Measurements from ENCODE around the gene LASP1NB.
A peak's percentile ranks its signal among the peaks of the same experiment; 100 is the strongest.

The LASP1NB gene

DNA sequence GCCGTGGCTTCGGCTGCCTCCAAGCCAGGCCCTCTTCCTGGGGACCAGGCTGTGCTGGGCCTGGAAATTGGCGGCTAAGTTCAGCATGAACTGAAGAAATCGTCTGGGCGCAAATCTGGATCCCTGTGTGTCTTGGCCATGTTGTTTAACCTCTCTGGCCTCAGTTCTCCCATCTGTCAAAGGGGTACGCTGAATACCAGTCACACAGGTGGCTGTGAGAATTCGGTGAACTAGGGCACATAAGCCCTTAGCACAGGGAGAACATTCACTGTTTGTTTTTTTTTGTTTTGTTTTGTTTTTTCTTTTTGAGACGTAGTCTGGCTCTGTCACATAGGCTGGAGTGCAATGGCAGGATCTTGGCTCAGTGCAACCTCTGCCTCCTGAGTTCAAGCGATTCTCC, 36.6 kb upstream of the LASP1NB start:
- Mint-ChIP-seq H3K4me1 (ENCODE audit: low read depth) (peaks cover 89% of the 10 kb centered on the region), H3K36me3 (peaks cover 23% of the 10 kb centered on the region), H3K27ac (peak overlapping the region; percentile 15), H3K4me3 (no peak overlapping the region), H3K9me3 (no peaks in the 10 kb centered on the region), H3K27me3 (no peaks in the 10 kb centered on the region)
- CTCF ChIA-PET, result interaction anchor here (1.5 kb wide), 1 partner anchor 154 kb away, joined by 4 read pairs; no protein-coding TSS in a partner anchor
- no peak for DNase-seq
- intact Hi-C loops (cut with micrococcal nuclease), result no loop called here
- POLR2A ChIA-PET, result no interaction called here

DNA sequence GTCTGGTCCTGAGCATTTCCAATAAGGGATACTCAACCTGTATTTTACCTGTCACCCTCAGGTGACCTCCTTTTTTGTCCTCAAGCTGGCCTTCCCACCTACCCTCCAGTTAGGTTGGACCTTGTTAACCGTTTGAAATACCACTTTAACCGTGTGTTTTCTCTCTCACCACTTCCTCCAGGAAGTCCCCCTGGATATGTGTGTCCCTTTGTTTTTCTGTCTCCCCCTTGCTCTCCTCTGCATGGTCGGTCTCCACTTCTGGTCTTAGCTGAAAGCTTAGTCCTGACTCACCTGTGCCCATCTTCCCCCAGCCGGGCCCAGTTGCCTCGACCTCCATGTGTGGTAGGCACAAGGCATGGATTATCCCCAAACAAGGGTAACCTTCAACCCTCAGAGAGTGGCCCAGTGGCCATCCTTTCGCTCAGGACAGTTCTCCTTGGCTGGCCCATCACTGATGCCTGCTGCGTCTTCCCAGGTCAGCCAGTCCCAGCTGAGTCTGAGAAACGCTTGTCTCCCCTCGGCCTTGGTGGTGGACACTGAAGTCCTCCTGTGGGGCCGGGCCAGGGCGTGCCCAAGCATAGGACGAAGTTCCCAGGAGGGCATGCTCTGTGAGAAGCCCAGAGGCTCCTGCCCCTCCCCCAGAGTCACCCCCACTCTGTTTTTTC, 35.5 kb upstream of the LASP1NB start:
- intact Hi-C loops (cut with micrococcal nuclease), result loop anchor here (10.0 kb wide), 1 partner anchor 55 kb away; no protein-coding TSS in a partner anchor
- ChIA-PET POLR2A (no interaction called here), CTCF (interaction anchor here (1.5 kb wide), 1 partner anchor 155 kb away, joined by 4 read pairs; no protein-coding TSS in a partner anchor)
- Mint-ChIP-seq H3K27ac (peak overlapping the region; percentile 84), H3K36me3 (peaks cover 20% of the 10 kb centered on the region), H3K27me3 (no peaks in the 10 kb centered on the region), H3K4me1 (ENCODE audit: low read depth) (peaks cover 90% of the 10 kb centered on the region), H3K4me3 (no peak overlapping the region), H3K9me3 (no peaks in the 10 kb centered on the region)
- DNase-seq, result no peak

DNA sequence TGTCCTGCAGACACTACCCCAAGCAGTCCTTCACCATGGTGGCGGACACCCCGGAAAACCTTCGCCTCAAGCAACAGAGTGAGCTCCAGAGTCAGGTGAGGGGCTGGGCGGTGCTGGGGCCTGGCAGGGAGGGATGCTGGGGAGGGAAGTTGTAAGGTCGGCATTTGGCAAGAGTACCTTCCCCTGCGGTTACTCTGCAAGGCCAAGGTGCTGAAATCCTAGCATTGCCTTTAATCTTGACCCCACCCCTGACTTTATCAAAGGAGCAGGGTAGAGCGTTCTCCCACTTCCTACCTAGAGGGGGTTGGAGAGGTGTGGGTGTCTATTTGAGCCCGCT, 35.0 kb upstream of the LASP1NB start:
- H3K36me3 Mint-ChIP-seq, result peaks cover 19% of the 10 kb centered on the region
- no peaks in the 10 kb centered on the region for H3K9me3 Mint-ChIP-seq
- CTCF ChIA-PET, result interaction anchor here (1.5 kb wide), 1 partner anchor 155 kb away, joined by 4 read pairs; no protein-coding TSS in a partner anchor
- DNase-seq, result no peak
- POLR2A ChIA-PET, result no interaction called here
- H3K27ac Mint-ChIP-seq, result peak overlapping the region; percentile 84
- no peaks in the 10 kb centered on the region for H3K27me3 Mint-ChIP-seq
- H3K4me1 Mint-ChIP-seq (ENCODE audit: low read depth), result peaks cover 85% of the 10 kb centered on the region
- no peak overlapping the region for H3K4me3 Mint-ChIP-seq
- intact Hi-C loops (cut with micrococcal nuclease), result loop anchor here (10.0 kb wide), 1 partner anchor 54 kb away; no protein-coding TSS in a partner anchor

DNA sequence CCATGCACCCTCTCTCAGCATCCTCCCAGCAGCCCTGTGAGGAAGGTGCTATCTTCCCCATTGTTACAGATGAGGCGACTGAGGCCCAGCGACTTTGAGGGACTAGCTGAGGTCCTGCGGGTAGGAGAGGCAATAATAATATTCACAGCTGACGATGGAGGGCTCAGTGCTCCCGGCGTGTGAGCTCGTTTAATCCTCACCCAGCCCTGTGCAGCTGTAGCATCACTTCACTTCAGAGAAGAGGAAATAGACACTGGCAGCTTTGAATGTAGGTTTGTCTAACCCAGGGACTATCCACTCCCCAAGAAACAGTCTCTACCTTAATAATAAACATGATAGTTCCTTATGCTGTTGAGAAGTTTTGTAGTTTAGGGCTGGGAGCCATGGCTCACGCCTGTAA, 34.0 kb upstream of the LASP1NB start:
- Mint-ChIP-seq H3K4me1 (ENCODE audit: low read depth) (peaks cover 84% of the 10 kb centered on the region), H3K36me3 (peaks cover 19% of the 10 kb centered on the region), H3K27ac (peak overlapping the region; percentile 84), H3K27me3 (no peaks in the 10 kb centered on the region), H3K4me3 (no peak overlapping the region), H3K9me3 (no peaks in the 10 kb centered on the region)
- DNase-seq, result no peak
- intact Hi-C loops (cut with micrococcal nuclease), result loop anchor here (10.0 kb wide), 1 partner anchor 53 kb away; no protein-coding TSS in a partner anchor
- CTCF ChIA-PET, result interaction anchor here (0.7 to 1.0 kb wide), 3 partner anchors 11 to 92 kb away, joined by 3 to 5 read pairs (median 3); partner anchors contain the start of gene LASP1NB
- POLR2A ChIA-PET, result interaction anchor here (0.6 kb wide), 1 partner anchor 21 kb away, joined by 3 read pairs; the partner anchor contains the start of gene LASP1

DNA sequence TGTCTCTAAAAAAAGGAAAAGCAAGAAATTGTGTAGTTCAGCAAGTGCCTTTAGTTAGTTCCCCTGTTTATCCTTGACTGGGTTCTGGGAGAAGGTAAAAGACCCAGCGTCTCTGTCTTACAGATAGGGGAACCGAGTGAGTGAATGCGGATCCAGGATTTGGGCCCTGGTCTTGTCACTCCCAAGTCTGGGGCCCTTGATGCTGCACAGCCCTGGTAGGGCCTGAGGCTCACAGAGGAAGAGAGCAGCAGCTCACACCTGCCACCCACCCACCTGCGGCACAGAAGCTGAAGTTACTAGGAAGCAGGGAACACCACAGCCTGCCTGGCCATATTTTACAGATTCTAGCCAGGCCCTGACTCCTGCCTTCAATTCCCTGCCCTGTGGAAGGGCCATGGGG, 33.3 kb upstream of the LASP1NB start:
- DNase-seq, result peak; percentile 45
- Mint-ChIP-seq H3K27ac (peak overlapping the region; percentile 84), H3K9me3 (no peaks in the 10 kb centered on the region), H3K27me3 (no peaks in the 10 kb centered on the region), H3K4me3 (no peak overlapping the region), H3K4me1 (ENCODE audit: low read depth) (peaks cover 84% of the 10 kb centered on the region), H3K36me3 (peaks cover 22% of the 10 kb centered on the region)
- POLR2A ChIA-PET, result no interaction called here
- intact Hi-C loops (cut with micrococcal nuclease), result loop anchor here (10.0 kb wide), 1 partner anchor 53 kb away; no protein-coding TSS in a partner anchor
- CTCF ChIA-PET, result interaction anchor here (1.0 kb wide), 2 partner anchors 11 to 91 kb away, joined by 3 to 5 read pairs; no protein-coding TSS in a partner anchor

DNA sequence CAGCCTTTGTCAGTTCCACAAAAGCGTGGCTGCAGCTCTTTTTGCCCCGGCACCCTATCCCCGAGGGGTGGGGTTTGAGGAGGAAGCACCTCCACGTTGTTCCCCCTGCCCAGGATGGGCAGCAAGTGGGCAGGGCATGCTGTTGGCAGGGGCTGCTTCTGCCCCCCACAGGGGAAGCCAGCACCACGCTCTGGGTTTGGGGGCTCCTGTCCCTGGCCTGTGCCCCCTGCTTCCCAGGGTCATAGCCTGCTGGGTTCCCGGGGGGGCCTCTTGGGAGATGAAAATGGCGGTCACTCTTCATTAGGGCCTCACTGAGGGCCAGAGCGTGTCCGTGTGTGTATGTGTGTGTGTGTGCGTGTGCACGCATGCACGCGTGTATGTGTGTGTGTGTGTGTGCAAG, 32.8 kb upstream of the LASP1NB start:
- peaks cover 27% of the 10 kb centered on the region for H3K36me3 Mint-ChIP-seq
- intact Hi-C loops (cut with micrococcal nuclease), result loop anchor here (1.0 to 10.0 kb wide), 2 partner anchors 21 to 52 kb away; no protein-coding TSS in a partner anchor

DNA sequence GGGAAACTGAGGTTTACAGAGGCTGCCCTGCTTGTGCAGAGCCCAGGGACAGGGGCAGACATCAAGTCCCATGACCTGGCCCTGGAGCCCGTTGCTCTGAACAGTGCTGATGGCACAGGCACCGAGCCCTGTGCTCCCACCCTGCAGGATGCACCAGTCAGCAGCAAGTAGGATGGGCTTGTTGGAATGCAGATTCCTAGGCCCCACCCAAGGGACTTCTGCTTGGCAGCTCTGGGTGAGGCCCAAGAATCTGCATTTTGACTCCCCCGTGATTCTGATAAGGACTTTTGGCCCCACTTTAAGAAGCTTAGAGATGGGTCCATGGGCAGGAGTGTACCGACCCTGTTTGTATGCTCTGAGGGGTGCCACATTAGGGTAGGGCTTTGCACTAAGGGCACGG, 32.3 kb upstream of the LASP1NB start:
- Mint-ChIP-seq H3K9me3 (no peaks in the 10 kb centered on the region), H3K4me1 (ENCODE audit: low read depth) (peaks cover 88% of the 10 kb centered on the region), H3K27ac (peak overlapping the region; percentile 66), H3K36me3 (peaks cover 31% of the 10 kb centered on the region), H3K4me3 (no peak overlapping the region), H3K27me3 (no peaks in the 10 kb centered on the region)
- ChIA-PET CTCF (interaction anchor here (1.1 to 1.7 kb wide), 2 partner anchors 22 to 90 kb away, joined by 6 to 7 read pairs; no protein-coding TSS in a partner anchor), POLR2A (interaction anchor here (0.6 to 1.0 kb wide), 3 partner anchors 10 to 39 kb away, joined by 3 read pairs; partner anchors contain the start of genes LASP1 and RPL23)
- intact Hi-C loops (cut with micrococcal nuclease), result loop anchor here (1.0 to 10.0 kb wide), 2 partner anchors 22 to 52 kb away; no protein-coding TSS in a partner anchor
- no peak for DNase-seq

More for the DNA sequence above, 32.8 kb upstream of the LASP1NB start:
- Mint-ChIP-seq H3K27ac (peak overlapping the region; percentile 66), H3K27me3 (no peaks in the 10 kb centered on the region), H3K4me1 (ENCODE audit: low read depth) (peaks cover 84% of the 10 kb centered on the region), H3K9me3 (no peaks in the 10 kb centered on the region), H3K4me3 (no peak overlapping the region)
- ChIA-PET CTCF (interaction anchor here (1.0 kb wide), 1 partner anchor 12 kb away, joined by 5 read pairs; no protein-coding TSS in a partner anchor), POLR2A (interaction anchor here (0.6 kb wide), 1 partner anchor 22 kb away, joined by 3 read pairs; the partner anchor contains the start of gene LASP1)
- DNase-seq, result no peak

DNA sequence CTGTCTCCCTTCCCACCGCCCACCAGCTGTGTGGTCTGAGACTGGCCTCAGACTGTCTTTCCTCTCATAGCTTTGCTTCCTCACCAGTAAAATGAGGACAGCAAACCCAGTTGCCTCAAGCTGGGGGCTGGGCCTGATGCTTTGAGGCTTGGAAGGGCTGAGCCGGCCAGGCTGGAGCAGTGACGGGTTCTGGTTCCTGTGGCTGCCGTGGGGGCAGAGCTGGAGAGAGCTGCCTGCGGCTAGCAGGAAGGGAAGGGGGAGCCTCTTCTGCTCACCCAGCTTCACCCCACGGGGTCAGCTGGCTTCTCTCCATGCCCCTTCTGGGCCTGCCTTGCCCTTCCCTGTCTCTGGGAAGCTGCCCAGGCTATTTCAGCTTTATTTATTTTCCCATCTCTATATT, 31.8 kb upstream of the LASP1NB start:
- DNase-seq, result peak; percentile 73
- CTCF ChIA-PET, result interaction anchor here (0.7 to 1.7 kb wide), 5 partner anchors 20 to 260 kb away, joined by 3 to 7 read pairs (median 4); no protein-coding TSS in a partner anchor
- POLR2A ChIA-PET, result interaction anchor here (0.8 to 1.0 kb wide), 2 partner anchors 10 to 40 kb away, joined by 3 read pairs; partner anchors contain the start of gene RPL23
- Mint-ChIP-seq H3K36me3 (peaks cover 30% of the 10 kb centered on the region), H3K27me3 (no peaks in the 10 kb centered on the region), H3K9me3 (no peaks in the 10 kb centered on the region), H3K4me3 (no peak overlapping the region), H3K27ac (peak overlapping the region; percentile 64), H3K4me1 (ENCODE audit: low read depth) (peaks cover 88% of the 10 kb centered on the region)
- intact Hi-C loops (cut with micrococcal nuclease), result loop anchor here (1.0 to 10.0 kb wide), 2 partner anchors 22 to 51 kb away; no protein-coding TSS in a partner anchor

DNA sequence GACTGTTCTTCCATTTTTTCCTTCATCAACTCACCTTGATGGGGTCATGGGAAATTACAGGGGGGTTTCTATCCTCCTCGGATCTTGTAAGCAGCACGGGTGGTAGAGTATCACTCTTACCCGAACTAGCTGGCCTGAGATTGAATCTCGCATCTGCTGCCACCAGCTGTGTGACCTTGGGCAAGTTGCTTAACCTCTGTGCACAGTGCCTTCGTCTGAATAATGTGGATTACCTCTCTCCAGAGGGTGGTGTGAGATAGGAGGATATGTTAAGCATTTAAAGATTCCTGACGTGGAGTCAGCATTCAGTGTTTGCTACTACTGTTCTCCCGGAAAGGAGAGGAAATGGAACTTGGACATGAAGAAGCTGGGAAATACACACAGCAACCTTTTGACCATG, 31.1 kb upstream of the LASP1NB start:
- intact Hi-C loops (cut with micrococcal nuclease), result loop anchor here (10.0 kb wide), 1 partner anchor 51 kb away; no protein-coding TSS in a partner anchor
- Mint-ChIP-seq H3K4me1 (ENCODE audit: low read depth) (peaks cover 88% of the 10 kb centered on the region), H3K27me3 (no peaks in the 10 kb centered on the region), H3K36me3 (peaks cover 36% of the 10 kb centered on the region), H3K9me3 (no peaks in the 10 kb centered on the region), H3K4me3 (no peak overlapping the region), H3K27ac (peak overlapping the region; percentile 64)
- ChIA-PET POLR2A (interaction anchor here (0.6 kb wide), 1 partner anchor 276 kb away, joined by 3 read pairs; no protein-coding TSS in a partner anchor), CTCF (interaction anchor here (0.7 to 1.7 kb wide), 5 partner anchors 21 to 259 kb away, joined by 3 to 7 read pairs (median 4); no protein-coding TSS in a partner anchor)
- DNase-seq, result no peak

DNA sequence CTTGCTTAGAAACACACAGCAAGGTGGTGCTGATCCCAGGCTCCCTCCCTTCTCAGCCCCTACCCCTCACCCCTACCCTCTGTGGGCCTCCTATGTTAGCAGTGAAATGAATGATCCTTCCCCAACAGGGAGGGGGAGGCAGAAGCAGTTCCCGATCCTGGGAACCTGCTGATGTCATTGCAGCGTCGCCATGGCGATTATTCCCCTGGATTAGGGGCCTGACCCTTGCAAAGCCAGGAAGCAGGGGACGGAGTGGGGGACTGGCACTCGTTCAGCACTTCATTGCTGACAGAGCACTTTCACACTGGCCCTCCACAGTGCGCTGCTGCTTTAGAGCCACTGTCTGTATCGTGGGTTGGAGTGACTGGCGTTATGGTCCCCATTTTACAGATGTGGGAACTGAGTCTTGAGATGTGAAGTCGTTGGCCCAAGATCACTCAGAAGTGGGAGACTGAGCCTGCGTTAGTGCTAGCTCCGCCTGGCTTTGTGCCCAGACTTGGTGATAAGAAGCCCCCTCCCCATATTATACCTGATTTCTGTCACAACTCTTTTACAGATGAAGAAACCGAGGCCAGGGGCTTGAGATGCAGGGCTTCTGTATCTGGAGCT, 29.0 kb upstream of the LASP1NB start:
- intact Hi-C loops (cut with micrococcal nuclease), result loop anchor here (10.0 kb wide), 1 partner anchor 48 kb away; no protein-coding TSS in a partner anchor
- POLR2A ChIA-PET, result interaction anchor here (1.2 kb wide), 1 partner anchor 71 kb away, joined by 3 read pairs; the partner anchor contains the start of gene CWC25
- CTCF ChIA-PET, result interaction anchor here (1.2 to 2.5 kb wide), 3 partner anchors 14 to 29 kb away, joined by 3 to 9 read pairs (median 3); partner anchors contain the start of genes LASP1 and LASP1NB
- H3K4me3 Mint-ChIP-seq, result no peak overlapping the region
- peaks cover 37% of the 10 kb centered on the region for H3K36me3 Mint-ChIP-seq
- peaks cover 85% of the 10 kb centered on the region for H3K4me1 Mint-ChIP-seq (ENCODE audit: low read depth)
- H3K27ac Mint-ChIP-seq, result peak overlapping the region; percentile 94
- H3K9me3 Mint-ChIP-seq, result no peaks in the 10 kb centered on the region
- H3K27me3 Mint-ChIP-seq, result no peaks in the 10 kb centered on the region
- no peak for DNase-seq

DNA sequence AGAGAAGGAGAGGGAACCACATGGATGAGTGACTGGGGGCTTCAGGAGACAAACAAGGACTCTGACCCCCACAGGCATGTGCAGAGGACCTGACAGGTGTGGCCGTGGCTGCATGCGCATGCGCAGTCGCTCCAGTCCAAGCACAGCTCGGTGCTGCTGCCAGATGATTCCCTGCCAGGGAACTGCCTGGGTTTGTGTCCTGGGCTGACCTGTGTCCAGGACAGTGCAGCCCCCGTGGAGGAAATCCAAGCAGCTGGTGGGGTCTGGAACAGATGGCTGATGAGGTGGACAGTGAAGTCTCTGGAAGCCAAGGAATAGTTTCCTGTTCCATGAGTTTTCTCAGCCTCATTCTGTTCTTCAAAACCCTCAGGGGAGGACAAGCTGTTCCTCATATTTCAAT, 28.2 kb upstream of the LASP1NB start:
- ChIA-PET CTCF (interaction anchor here (0.7 to 3.0 kb wide), 6 partner anchors 12 to 348 kb away, joined by 3 to 16 read pairs (median 6); partner anchors contain the start of gene LASP1NB), POLR2A (interaction anchor here (1.2 to 3.1 kb wide), 3 partner anchors 26 to 72 kb away, joined by 3 to 31 read pairs (median 5); partner anchors contain the start of genes CWC25 and LASP1)
- Mint-ChIP-seq H3K4me1 (ENCODE audit: low read depth) (peaks cover 79% of the 10 kb centered on the region), H3K9me3 (no peaks in the 10 kb centered on the region), H3K36me3 (peaks cover 34% of the 10 kb centered on the region), H3K27me3 (no peaks in the 10 kb centered on the region), H3K4me3 (no peak overlapping the region), H3K27ac (peak overlapping the region; percentile 94)
- DNase-seq, result no peak
- intact Hi-C loops (cut with micrococcal nuclease), result loop anchor here (10.0 kb wide), 1 partner anchor 48 kb away; no protein-coding TSS in a partner anchor
